GM18861 (cell line): Measurements from ENCODE around the gene ASB16.

Experiments
- ATAC-seq: cut with Tn5 transposase; IDR thresholded peaks from one replicate; pipeline ENCODE4 v1.9.1; 2021; ENCODE audit not compliant: unreplicated experiment

Gene ASB16

DNA sequence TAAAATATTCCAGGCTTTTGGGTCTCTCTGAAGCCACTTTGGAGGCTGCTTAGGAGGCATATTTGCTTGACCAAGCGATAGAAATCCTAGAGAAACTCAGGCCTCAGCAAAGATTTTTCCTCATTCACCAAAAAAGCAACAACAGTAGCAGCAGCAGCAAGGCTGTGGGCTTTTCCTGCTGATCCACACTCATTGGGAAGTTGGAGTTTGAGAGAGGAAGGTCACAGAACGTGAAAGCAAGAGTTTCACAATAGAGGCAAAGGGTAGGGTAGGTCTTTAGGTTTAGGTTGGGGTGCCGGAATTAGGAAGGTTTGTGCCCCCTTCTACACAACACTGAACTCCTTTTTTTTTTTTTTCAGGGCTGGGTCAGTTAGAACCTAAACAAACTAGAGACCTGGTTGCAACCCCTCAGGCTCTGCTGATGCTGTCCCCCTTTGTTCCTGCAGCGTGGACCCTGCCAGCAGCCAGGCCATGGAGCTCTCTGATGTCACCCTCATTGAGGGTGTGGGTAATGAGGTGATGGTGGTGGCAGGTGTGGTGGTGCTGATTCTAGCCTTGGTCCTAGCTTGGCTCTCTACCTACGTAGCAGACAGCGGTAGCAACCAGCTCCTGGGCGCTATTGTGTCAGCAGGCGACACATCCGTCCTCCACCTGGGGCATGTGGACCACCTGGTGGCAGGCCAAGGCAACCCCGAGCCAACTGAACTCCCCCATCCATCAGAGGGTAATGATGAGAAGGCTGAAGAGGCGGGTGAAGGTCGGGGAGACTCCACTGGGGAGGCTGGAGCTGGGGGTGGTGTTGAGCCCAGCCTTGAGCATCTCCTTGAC, 18.3 kb downstream of the ASB16 start:
- ATAC-seq, result no peak

DNA sequence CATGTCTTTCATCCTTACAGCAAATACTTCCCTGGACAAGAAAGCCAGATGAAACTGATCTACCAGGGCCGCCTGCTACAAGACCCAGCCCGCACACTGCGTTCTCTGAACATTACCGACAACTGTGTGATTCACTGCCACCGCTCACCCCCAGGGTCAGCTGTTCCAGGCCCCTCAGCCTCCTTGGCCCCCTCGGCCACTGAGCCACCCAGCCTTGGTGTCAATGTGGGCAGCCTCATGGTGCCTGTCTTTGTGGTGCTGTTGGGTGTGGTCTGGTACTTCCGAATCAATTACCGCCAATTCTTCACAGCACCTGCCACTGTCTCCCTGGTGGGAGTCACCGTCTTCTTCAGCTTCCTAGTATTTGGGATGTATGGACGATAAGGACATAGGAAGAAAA, 20.0 kb downstream of the ASB16 start:
- ATAC-seq, result no peak

DNA sequence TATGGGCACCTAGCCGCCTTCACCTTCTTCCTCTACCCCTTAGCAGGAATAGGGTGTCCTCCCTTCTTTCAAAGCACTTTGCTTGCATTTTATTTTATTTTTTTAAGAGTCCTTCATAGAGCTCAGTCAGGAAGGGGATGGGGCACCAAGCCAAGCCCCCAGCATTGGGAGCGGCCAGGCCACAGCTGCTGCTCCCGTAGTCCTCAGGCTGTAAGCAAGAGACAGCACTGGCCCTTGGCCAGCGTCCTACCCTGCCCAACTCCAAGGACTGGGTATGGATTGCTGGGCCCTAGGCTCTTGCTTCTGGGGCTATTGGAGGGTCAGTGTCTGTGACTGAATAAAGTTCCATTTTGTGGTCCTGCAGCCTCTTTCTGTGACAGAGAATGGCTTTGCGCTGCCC, 20.9 kb downstream of the ASB16 start:
- no peak for ATAC-seq

DNA sequence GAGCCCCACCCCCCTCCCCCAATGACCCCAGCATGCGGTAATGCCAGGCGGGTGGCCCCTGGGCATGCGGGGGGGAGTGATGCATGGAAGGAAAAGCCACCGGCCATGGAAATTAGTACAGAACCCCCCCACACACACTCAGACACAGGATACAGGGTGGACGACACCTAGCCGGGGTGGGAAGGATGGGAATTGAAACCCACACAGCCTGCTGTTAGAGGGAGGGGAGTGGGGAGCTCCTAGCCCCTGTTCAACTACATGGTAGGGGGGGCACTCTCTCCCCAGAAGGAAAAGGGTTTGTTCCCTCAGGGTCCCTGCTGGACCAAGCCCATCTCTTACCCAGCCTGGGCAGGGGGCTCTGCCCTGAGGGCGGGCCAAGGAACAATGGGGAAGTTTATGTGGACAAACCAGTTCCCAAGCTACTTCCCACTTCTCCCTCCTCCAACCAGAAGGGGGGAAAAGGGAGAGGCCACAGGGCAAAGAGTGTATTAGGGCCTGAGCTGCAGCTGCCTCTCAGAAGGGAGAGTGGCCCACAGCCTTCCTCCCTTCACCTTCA, 21.5 kb downstream of the ASB16 start:
- no peak for ATAC-seq

DNA sequence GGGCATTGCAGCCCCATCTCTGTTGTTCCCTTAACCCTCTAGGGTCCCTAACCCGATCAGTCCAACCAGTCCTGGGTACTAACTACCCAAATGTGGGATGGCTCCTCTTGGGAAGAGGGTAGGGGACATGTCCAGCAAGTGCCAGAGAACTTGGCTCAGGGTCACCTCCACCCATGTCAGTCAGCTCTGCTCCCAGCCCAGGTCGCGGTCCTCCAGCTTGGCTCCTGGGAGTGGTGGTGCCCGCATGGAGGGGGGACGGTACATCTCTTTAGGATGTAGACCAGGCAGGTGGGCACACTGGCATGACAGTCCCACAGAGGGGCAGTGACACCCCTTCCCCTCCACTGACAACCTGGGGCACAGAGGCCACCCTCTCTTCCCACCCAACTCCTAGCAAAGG, 22.2 kb downstream of the ASB16 start:
- no peak for ATAC-seq

DNA sequence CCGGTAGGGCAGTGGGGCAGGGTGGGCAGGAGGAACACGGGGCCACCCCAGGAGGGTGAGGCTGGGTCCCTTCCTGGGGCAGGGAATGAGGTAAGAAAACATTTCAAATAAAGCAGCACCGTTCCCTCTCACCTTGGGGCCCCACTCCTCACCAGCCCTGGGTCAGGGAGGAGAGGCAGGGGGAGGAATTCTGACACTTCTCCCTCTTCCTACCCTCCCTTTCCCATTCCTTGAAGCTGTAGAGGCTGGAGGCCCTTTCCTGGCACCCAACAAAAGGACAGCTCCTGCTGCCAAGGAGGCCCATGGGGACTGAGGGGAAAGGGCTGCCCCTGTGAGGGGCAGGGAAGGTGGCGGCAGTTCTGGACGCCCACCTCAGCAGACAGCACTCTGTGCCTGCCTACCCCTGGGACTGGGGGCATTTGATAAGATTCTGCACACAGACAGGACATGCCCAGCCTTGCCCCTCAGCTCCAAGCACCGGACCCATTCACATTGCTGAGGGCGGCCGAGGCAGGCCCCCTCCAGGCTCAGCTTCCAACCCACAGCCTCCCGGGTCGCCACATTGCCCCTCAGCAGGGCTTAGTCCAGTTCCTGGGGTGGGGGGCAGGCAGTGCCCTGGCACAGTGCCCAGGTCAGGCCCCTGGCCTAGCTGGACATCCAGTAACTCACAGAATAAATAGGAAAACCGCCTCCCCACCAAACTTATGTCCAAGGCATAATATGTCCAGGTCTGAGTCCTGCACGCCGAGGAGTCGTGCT, 23.0 kb downstream of the ASB16 start:
- ATAC-seq, result no peak

DNA sequence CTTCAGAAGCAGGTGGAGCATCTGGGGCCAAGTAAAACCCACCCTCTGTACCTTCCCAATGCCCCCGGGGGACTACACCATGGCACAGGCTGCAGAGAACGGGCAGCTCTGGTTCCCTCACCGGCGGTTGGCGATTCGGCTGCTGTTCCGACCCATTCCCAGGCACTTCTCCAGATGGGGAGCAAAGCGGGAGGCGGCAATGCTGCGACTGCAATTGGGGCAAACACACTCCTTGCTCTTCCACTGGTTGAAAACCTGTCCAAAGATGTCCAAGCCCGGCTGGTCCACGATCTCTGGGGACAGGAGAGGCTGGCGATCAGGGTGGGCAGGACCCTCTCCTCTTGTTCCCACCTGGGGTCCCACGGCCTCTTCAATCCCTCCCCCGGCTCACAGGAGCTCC, 26.6 kb downstream of the ASB16 start:
- ATAC-seq, result no peak

DNA sequence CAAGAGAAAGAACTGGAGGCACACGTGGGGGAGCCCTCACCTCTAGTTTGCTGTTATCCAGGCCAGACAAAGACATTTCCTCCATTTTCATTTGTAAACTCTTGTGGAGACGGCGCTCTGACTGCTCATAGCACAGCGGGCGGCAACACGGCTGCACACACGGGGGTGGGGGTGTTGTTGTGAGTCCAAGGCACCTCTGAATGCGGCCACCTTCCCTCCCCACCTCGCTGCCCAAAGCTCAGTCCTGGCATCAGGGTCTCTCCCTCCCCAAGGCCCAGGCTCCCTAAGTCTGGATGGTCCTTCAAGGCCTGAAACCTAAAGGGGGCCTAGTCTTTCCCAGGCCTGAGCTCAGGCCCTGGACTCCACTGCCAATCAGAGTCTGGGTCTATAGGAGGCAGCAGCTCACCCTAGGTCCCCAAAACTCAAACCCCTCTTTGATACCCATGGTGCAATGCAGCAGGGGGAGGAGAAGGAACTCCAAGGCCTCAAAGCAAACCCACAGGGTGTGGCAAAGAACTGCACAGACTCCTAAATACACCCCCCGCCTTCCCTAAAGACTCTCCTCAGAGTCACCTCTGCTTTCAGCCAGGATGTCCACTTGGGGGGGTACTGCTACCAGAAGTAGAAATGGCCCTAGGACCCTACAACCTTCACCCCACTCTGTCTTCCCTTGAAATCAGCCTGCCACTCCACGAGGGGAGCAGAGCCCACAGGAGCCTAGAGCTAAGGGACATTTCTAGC, 27.6 kb downstream of the ASB16 start:
- ATAC-seq, result no peak

DNA sequence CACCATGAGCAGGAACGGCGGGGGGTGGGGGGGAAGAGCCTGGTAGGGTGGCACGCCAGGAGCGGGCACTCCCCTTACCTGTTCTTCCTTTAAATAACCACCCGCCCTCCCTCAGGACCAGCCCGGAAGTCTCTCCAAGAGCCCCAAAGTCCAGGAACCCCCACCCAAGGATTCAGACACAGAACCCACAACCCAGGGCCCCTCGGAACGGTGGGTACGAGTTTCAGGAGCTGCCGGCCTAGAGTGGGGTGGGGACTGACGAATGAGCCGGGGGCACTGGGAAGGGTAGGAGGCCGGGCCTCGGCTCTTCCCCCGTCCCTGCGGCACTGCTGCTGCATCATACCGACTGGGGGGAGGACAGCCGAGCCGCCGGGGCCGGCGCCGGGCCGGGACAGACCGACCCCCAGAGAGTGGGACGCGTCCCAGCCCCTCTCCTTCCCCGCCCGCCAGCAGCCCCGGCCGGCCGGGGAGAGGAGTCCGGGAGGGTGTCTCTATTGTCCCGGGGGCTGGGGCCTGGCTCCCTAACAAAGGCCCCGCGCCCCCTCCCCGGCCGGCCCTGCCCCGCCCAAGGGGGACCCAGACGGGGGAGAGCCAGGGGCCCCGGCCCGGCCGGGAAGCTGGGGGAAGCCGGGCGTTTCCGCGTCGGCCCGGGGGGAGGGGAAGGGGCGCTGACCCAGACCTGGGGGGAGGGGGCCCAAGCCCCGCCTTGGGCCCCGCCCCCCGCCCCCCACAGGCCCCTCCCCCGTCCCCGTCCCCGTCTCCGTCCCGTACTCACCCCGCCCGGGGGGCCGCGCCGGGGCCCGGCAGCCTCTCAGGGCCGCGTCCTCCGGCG, 28.4 kb downstream of the ASB16 start:
- peak; percentile 3 for ATAC-seq

DNA sequence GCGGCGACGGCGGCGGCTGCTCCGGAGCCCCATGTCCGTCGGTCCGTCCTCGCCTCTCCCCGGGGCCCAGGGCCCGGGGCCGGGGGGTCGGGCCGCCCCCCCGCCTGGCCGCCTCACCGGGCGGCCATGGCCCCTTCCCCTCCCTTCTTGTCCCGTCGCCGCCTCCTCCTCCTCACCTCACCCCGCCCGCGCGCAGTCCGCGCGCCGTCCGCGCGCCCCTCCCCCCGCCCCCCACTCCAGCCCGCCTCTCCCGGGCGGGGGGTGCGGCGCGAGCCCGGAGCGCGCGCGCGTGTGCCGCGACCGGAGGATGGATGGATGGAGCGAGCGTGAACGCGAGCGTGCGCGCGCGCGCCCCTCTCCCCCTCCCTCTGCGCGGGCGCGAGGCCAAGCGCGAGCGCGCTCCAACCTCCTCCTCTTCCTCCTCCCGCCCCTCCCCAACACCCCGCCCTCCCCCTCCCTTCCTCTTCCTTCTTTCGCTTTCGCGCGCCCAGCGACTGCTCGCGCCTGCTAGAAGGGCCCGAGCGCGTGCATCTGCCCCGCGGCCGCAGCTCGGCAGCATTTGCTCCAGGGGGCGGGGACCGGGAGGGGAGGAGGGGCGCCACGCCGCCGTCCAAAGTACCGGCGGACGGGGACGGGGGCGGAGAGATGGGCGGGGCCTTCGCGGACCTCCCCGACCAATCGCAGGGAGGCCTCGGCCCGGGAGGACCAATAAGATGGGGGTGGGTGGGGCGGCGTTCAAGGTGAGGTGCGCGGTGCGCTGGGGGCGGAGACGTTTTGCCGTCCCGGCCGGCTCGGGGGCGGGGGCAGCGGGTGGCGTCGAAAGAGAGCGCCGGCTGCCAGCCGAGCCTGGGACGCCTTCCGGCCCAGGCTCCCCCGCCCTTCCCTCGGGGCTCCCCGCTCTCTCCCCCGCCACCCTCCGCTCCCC, 29.3 kb downstream of the ASB16 start, which contains the start of gene ATXN7L3:
Gene ATXN7L3 (minus strand): TSS at position 332 of the 925 bp plus-strand sequence. CDS start 1,814 bp downstream, outside the sequence.
- peak; percentile 52 for ATAC-seq

DNA sequence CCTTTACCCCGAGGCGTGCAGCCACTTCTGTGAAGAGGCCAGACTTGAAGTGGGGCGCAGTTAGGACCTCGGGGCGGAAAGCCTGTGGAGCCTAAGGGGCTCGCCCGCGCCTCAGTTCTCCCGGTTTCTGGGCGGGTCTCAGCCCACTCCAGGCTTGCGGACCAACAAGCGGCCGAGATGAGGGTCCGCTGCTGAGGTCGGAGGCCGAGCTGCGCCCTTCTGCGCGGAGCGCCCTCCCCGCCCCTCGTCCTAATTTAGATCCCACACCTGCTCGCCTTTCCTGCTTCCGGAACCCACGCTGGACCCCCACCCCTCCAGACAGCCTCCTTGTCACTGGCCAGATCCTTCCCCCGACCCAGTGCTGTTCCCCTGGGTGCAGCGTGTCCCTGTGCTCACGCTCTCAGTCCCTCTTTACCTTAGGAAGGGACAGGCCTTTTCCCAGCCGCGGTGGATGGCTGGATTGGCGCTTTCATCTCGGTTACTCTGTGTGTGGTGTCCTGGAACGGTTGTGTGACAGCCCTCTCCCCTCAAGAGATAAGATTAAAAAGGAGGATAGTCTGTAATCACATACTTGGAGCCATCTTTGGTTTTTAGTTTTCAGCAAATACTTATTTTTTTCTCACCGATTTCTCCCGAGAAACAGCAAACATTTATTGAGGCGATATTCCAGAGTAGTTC, 30.1 kb downstream of the ASB16 start:
- no peak for ATAC-seq

DNA sequence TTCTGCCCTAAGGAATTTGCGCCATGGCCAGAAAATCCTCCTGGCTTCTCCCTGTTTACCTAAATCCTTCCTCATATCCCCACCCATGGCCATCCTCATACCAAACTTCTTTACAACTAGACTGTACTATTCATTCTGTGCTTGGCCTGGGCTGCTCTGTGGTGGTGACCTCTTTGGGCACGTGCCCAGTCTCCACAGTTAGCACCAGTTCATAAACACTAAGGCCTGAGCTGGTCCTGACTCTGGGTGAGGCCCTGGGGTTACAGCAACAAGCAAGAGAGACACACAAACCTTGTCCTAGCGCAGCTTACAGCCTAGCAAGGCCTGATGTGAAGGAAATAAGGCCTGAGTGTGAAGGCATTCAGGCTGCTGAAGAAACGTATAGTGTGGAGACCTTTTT, 32.3 kb downstream of the ASB16 start:
- no peak for ATAC-seq

DNA sequence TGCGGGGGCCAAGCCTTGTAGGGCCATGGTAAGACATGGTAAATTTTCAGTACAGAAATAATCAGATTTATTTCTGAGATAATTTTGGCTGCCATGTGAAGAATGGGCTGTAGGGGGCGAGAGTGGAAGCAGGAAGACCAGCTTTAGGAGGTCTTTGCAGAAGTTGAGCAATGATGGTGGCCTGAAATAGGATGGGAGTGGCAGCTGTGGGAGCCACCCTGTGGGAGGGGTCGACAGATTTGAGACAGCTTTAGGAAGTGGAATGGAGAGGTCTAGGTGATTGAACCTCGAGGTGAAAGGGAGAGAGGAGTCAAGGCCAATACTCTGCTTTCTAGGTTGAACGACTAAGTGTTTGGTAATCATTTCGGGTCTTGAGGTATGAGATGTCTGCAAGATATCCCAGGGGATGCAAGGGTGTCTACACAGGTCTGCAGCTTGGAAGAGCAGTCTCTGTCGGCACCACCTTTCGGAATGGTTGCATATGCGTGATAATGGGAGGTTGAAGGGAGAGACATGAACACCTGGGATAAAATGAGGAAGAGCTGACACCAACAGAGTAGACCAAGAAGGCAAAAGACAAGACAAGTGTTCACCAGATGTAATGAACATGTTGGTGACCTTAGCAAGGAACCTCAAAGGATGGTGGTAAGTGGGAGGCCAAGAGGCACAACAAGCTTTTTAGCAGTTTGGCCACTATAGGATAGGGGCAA, 33.4 kb downstream of the ASB16 start:
- no peak for ATAC-seq

DNA sequence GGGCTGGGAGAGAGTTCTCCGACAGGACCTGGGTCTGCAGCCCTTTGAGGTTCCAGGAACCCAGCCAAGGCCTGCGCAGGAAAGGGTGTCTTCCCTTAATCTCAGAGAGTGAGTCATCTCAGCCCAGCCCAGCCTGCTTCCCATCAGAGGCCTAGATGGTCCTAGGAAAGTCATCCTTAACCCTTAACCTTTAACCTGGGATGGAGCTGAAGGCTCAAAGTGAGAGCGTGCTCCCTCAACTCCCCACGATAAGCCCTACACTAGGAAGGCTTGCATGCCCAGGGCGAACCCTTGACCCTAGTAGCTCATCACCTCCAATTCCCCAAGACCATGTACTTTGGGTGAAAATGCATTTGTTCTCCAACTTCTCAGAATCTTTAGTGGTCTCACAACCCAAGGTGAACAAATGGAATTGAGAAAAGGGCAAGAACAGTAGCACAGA, 34.0 kb downstream of the ASB16 start:
- ATAC-seq, result no peak

DNA sequence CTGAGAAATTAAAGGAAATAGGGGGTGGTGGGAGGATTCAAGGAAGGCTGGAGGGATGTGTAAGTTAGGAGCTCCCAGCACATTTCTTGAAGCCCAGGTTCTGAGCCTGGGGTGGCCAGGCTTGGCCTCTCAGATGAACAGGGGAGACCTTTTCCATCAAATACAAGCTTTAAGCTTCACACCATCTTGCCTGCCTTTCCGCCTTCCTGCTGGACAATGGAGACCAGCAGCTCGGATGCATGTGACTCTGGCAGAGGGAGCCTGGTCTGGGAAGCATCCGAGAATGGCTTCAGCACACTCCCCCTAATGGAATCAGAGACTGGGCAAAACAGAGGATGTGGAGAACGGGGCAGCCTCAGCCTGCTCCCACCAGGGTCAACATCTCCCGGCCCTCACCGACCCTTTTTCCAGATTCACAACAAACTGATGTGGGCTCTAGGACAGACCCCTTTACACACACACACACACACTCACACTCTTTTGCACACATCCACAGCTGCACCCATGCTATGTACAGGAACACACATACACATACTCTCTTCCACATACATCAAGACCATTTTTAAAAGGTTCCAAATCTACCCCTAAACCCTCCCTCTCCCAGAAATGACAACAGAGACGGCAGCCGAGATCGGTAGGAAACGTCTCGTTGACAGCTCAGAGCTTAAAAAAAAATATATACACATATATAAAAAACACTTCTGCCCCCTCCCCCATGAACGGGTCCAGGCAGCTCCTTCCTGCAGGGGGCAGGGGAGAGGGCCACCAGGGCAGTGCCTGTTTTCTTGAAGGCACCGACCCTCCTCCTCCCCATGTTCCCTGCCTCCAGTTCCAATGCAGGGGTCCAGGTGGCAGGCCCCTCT, 35.7 kb downstream of the ASB16 start:
- ATAC-seq, result no peak

DNA sequence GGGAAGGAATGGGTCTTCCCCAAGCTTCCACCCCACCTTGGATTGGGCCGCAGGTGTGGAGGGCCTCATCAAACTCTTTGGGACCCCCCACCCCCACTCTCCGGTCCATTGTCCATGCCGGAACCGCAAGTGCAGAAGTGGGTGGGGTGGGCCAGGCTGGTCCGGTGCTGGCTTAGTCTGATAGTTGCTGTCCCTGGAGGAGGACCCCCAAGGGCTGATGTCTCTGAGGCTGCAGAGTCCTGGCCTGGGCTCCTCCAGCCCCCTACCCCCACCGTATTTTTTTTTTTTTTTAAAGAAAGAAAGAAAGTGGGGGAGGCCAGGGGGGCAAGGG, 36.3 kb downstream of the ASB16 start:
- ATAC-seq, result no peak

DNA sequence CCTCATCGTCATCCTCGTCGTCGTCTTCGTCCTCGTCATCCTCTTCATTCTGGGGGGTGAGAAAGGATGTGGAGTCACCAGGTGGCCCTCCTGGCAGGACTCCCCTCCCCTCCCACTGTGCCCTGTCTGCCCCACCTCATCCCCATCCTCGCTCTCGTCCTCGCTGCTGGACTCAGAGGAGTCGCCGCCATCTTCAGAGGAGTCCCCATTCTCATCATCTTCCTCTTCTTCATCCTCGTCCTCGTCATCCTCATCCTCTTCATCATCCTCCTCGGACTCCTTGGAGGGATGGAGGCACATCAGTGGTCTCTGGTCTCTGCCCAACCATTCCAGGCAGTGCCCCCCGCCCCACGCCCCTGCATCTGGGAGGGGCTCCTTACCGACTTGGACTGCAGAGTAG, 36.8 kb downstream of the ASB16 start:
- no peak for ATAC-seq
